Activated T-helper 2 cell treated with anti-CD3 and anti-CD28 coated beads, Interferon-gamma antibody, Interleukin-2, Interleukin-4, amounts not matched to agents 10 μg/mL and 5 μg/mL and 100 μg/mL, durations not matched to agents 14 hours and 24 hours and 36 hours (primary cell): ENCODE data around the gene DHX30. TPM values are rescaled to one million over a fixed set of nuclear protein-coding genes. Genes with fewer than 3 reads are reported as not detected.

Source experiments
- DNase-seq: peaks from one replicate; pipeline ENCODE4 v3.0.0; 2021; ENCODE audit warnings: low spot score
- H3K27ac Mint-ChIP-seq: one replicate; pipeline ENCODE4 v1.8.0; 2021; ENCODE audit warnings: mixed read lengths
- H3K27me3 Mint-ChIP-seq: one replicate; pipeline ENCODE4 v1.8.0; 2021; ENCODE audit warnings: low read depth, mixed read lengths
- H3K36me3 Mint-ChIP-seq: one replicate; pipeline ENCODE4 v1.8.0; 2021; ENCODE audit warnings: low read depth, mixed read lengths
- H3K4me1 Mint-ChIP-seq: one replicate; pipeline ENCODE4 v1.8.0; 2021; ENCODE audit warnings: low read depth, mixed read lengths
- H3K4me3 Mint-ChIP-seq: one replicate; pipeline ENCODE4 v1.8.0; 2021; ENCODE audit warnings: low read depth, mild to moderate bottlenecking, moderate library complexity, mixed read lengths
- H3K9me3 Mint-ChIP-seq: one replicate; pipeline ENCODE4 v1.8.0; 2021; ENCODE audit warnings: mixed read lengths
- intact Hi-C: fragments of 100-400 bp; cut with micrococcal nuclease; formaldehyde crosslinking; loops from one replicate; pipeline ENCODE4 v1.15.1; 2023
- total RNA-seq: library from RNA; stranded (reverse); gene quantifications from 2 replicates; pipeline ENCODE4 v1.2.3, GENCODE V29; 2022

DHX30 gene
- total RNA-seq, 1 donor from 2014 or later = 123 TPM

GRCh38 chr3:47863391-47864128 is 60.6 kb downstream of the DHX30 start:
- no peak for DNase-seq
- Mint-ChIP-seq H3K36me3 (peaks cover 27% of the 10 kb centered on the region), H3K4me1 (no peaks in the 10 kb centered on the region), H3K27me3 (no peaks in the 10 kb centered on the region), H3K9me3 (no peaks in the 10 kb centered on the region), H3K4me3 (no peak overlapping the region), H3K27ac (no peak overlapping the region)
- intact Hi-C loops = no loop called here

GRCh38 chr3:47865192-47865591 is 62.3 kb downstream of the DHX30 start:
- Mint-ChIP-seq H3K9me3 (no peaks in the 10 kb centered on the region), H3K27ac (peak overlapping the region; percentile 30), H3K4me1 (no peaks in the 10 kb centered on the region), H3K4me3 (no peak overlapping the region), H3K27me3 (no peaks in the 10 kb centered on the region), H3K36me3 (peaks cover 42% of the 10 kb centered on the region)
- DNase-seq = no peak
- intact Hi-C loops = no loop called here

GRCh38 chr3:47867451-47868044 is 64.6 kb downstream of the DHX30 start:
- H3K27me3 Mint-ChIP-seq = no peaks in the 10 kb centered on the region
- no peak overlapping the region for H3K27ac Mint-ChIP-seq
- intact Hi-C loops = no loop called here
- no peak for DNase-seq
- no peaks in the 10 kb centered on the region for H3K9me3 Mint-ChIP-seq
- peaks cover 55% of the 10 kb centered on the region for H3K36me3 Mint-ChIP-seq
- H3K4me1 Mint-ChIP-seq = no peaks in the 10 kb centered on the region
- no peak overlapping the region for H3K4me3 Mint-ChIP-seq

- no peak overlapping the region for H3K4me3 Mint-ChIP-seq
- H3K27me3 Mint-ChIP-seq = no peaks in the 10 kb centered on the region
- intact Hi-C loops = no loop called here
- H3K9me3 Mint-ChIP-seq = no peaks in the 10 kb centered on the region
- H3K4me1 Mint-ChIP-seq = no peaks in the 10 kb centered on the region
- DNase-seq = no peak
- peaks cover 59% of the 10 kb centered on the region for H3K36me3 Mint-ChIP-seq
- H3K27ac Mint-ChIP-seq = no peak overlapping the region
These were observed 65.4 kb downstream of the DHX30 start for GRCh38 chr3:47868306-47868705.

- Mint-ChIP-seq H3K27ac (no peak overlapping the region), H3K4me3 (no peak overlapping the region), H3K4me1 (no peaks in the 10 kb centered on the region), H3K27me3 (no peaks in the 10 kb centered on the region), H3K36me3 (peaks cover 57% of the 10 kb centered on the region), H3K9me3 (no peaks in the 10 kb centered on the region)
- intact Hi-C loops = no loop called here
- DNase-seq = no peak
These were observed 67.2 kb downstream of the DHX30 start for GRCh38 chr3:47870156-47870555.

- H3K36me3 Mint-ChIP-seq = peaks cover 58% of the 10 kb centered on the region
- intact Hi-C loops = no loop called here
- H3K27me3 Mint-ChIP-seq = no peaks in the 10 kb centered on the region
- H3K9me3 Mint-ChIP-seq = no peaks in the 10 kb centered on the region
- no peak overlapping the region for H3K4me3 Mint-ChIP-seq
- no peak overlapping the region for H3K27ac Mint-ChIP-seq
- no peak for DNase-seq
- no peaks in the 10 kb centered on the region for H3K4me1 Mint-ChIP-seq
These were observed 67.8 kb downstream of the DHX30 start for GRCh38 chr3:47870702-47871260.

- H3K4me3 Mint-ChIP-seq = no peak overlapping the region
- intact Hi-C loops = no loop called here
These were observed 68.5 kb downstream of the DHX30 start for GRCh38 chr3:47871389-47871788.

GRCh38 chr3:47872916-47873315 is 70.0 kb downstream of the DHX30 start:
- H3K4me3 Mint-ChIP-seq = no peak overlapping the region
- no peak for DNase-seq
- intact Hi-C loops = no loop called here
- H3K9me3 Mint-ChIP-seq = no peaks in the 10 kb centered on the region
- H3K27ac Mint-ChIP-seq = no peak overlapping the region
- H3K36me3 Mint-ChIP-seq = peaks cover 51% of the 10 kb centered on the region
- no peaks in the 10 kb centered on the region for H3K4me1 Mint-ChIP-seq
- no peaks in the 10 kb centered on the region for H3K27me3 Mint-ChIP-seq

More at GRCh38 chr3:47871389-47871788, 68.5 kb downstream of the DHX30 start:
- Mint-ChIP-seq H3K9me3 (no peaks in the 10 kb centered on the region), H3K27ac (no peak overlapping the region), H3K36me3 (peaks cover 53% of the 10 kb centered on the region), H3K27me3 (no peaks in the 10 kb centered on the region), H3K4me1 (no peaks in the 10 kb centered on the region)
- DNase-seq = no peak

- DNase-seq = no peak
- intact Hi-C loops = no loop called here
- Mint-ChIP-seq H3K4me1 (no peaks in the 10 kb centered on the region), H3K9me3 (no peaks in the 10 kb centered on the region), H3K27me3 (no peaks in the 10 kb centered on the region), H3K4me3 (no peak overlapping the region), H3K27ac (no peak overlapping the region), H3K36me3 (peaks cover 43% of the 10 kb centered on the region)
These were observed 71.5 kb downstream of the DHX30 start for GRCh38 chr3:47874438-47874837.

- Mint-ChIP-seq H3K4me1 (no peaks in the 10 kb centered on the region), H3K4me3 (no peak overlapping the region), H3K27ac (no peak overlapping the region), H3K9me3 (no peaks in the 10 kb centered on the region), H3K27me3 (no peaks in the 10 kb centered on the region), H3K36me3 (peaks cover 38% of the 10 kb centered on the region)
- intact Hi-C loops = no loop called here
- DNase-seq = no peak
These were observed 72.0 kb downstream of the DHX30 start for GRCh38 chr3:47874913-47875312.

GRCh38 chr3:47877290-47877689 is 74.4 kb downstream of the DHX30 start:
- Mint-ChIP-seq H3K9me3 (no peaks in the 10 kb centered on the region), H3K27me3 (no peaks in the 10 kb centered on the region), H3K36me3 (peaks cover 21% of the 10 kb centered on the region), H3K4me1 (no peaks in the 10 kb centered on the region), H3K4me3 (no peak overlapping the region), H3K27ac (no peak overlapping the region)
- DNase-seq = no peak
- intact Hi-C loops = no loop called here

GRCh38 chr3:47877719-47878118 is 74.8 kb downstream of the DHX30 start:
- Mint-ChIP-seq H3K4me3 (no peak overlapping the region), H3K27me3 (no peaks in the 10 kb centered on the region), H3K27ac (no peak overlapping the region), H3K36me3 (peaks cover 21% of the 10 kb centered on the region), H3K9me3 (no peaks in the 10 kb centered on the region), H3K4me1 (no peaks in the 10 kb centered on the region)
- no peak for DNase-seq
- intact Hi-C loops = no loop called here

GRCh38 chr3:47882338-47882737 is 79.4 kb downstream of the DHX30 start:
- no peaks in the 10 kb centered on the region for H3K27me3 Mint-ChIP-seq
- H3K9me3 Mint-ChIP-seq = no peaks in the 10 kb centered on the region
- H3K4me3 Mint-ChIP-seq = no peak overlapping the region
- no peak overlapping the region for H3K27ac Mint-ChIP-seq
- H3K36me3 Mint-ChIP-seq = peaks cover 33% of the 10 kb centered on the region
- intact Hi-C loops = no loop called here
- DNase-seq = no peak
- H3K4me1 Mint-ChIP-seq = peaks cover 4% of the 10 kb centered on the region
